Tibial nerve (tissue), 4 donors: ENCODE results near the gene MAPKAPK2. TPM values are rescaled to one million over a fixed set of nuclear protein-coding genes. Genes with fewer than 3 reads are reported as not detected.
A peak's percentile ranks its signal among the peaks of the same experiment; 100 is the strongest.

ENCODE experiments used
- DNase-seq, 2 donors: peaks; one replicate each; pipeline ENCODE4 v3.0.0-alpha.2; 2019; ENCODE audit warnings: low spot score in 2 of 2
- H3K27ac ChIP-seq, 4 donors: fragments of 200-600 bp; sonication (generic) in 3 of 4; one replicate each; pipeline ENCODE4 v1.5.1; 2017 to 2019; ENCODE audit warnings: mild to moderate bottlenecking in 1 of 4
- H3K27me3 ChIP-seq, 2 donors: fragments of 200-600 bp; sonication (generic) in 1 of 2; one replicate each; pipeline versions ENCODE4 v1.5.1 to v1.6.0; 2017 to 2019
- H3K36me3 ChIP-seq, 3 donors: fragments of 200-600 bp; sonication (generic); one replicate each; pipeline ENCODE4 v1.5.1; 2018 to 2019
- H3K4me1 ChIP-seq, 4 donors: fragments of 200-600 bp; sonication (generic) in 3 of 4; one replicate each; pipeline ENCODE4 v1.5.1; 2017 to 2019
- H3K4me3 ChIP-seq, 4 donors: fragments of 200-600 bp; sonication (generic) in 3 of 4; one replicate each; pipeline ENCODE4 v1.5.1; 2017 to 2019; ENCODE audit warnings: mild to moderate bottlenecking in 1 of 4, moderate library complexity in 1 of 4
- H3K9me3 ChIP-seq, 4 donors: fragments of 200-600 bp; sonication (generic) in 3 of 4; one replicate each; pipeline ENCODE4 v1.5.1; 2017 to 2019
- CTCF ChIP-seq, 5 experiments: fragments of 200-600 bp in 3 of 5; fragments of 450-650 bp in 2 of 5; sonication (generic) in 3 of 5; IDR thresholded peaks; one replicate each; pipeline ENCODE4 v1.5.1; 2016 to 2019; ENCODE audit warnings: antibody characterized with exemption in 5 of 5, mild to moderate bottlenecking in 3 of 5, moderate library complexity in 2 of 5
- EP300 ChIP-seq, 2 donors: sonication (generic); formaldehyde crosslinking; IDR thresholded peaks; one replicate each; pipeline ENCODE4 v1.6.1; 2017; ENCODE audit warnings: antibody characterized with exemption in 2 of 2, mild to moderate bottlenecking in 1 of 2
- POLR2A ChIP-seq, 2 donors: fragments of 450-650 bp; IDR thresholded peaks; one replicate each; pipeline ENCODE4 v1.6.1; 2017; ENCODE audit warnings: antibody characterized with exemption in 2 of 2, mild to moderate bottlenecking in 2 of 2, moderate library complexity in 2 of 2
- WGBS, 2 donors: methylation state at CpG; one replicate each; pipeline ENCODE4 v1.1.5; 2018; 5-methylcytosine and 5-hydroxymethylcytosine counted together
- total RNA-seq, 4 donors: library from RNA; depleted of rRNA; stranded (reverse); fragments of >200 nt; gene quantifications; one replicate each; pipeline ENCODE4 v1.1.0, GENCODE V29; 2016

The MAPKAPK2 gene
- total RNA-seq, 4 donors from 2014 or later: 30.6 to 49.5 (median 38.2) TPM

GRCh38 chr1:206702803-206703202 lies 18.1 kb downstream of the MAPKAPK2 start:
- no peak for DNase-seq

GRCh38 chr1:206703661-206704060 lies 19.0 kb downstream of the MAPKAPK2 start:
- WGBS, 2 donors: 64 to 75% methylated on average over 4 of the region's 4 CpGs
- Histone ChIP-seq H3K9me3 (no peaks in the 10 kb centered on the region), H3K4me3 (no peak overlapping the region), H3K36me3 (no peaks in the 10 kb centered on the region), H3K27ac (no peak overlapping the region), H3K27me3 (no peaks in the 10 kb centered on the region), H3K4me1 (peaks cover 0 to 87% (median 61%) of the 10 kb centered on the region in 4 donors)
- TF ChIP-seq CTCF (IDR thresholded peaks at IDR 0.05) (no peak), EP300 (IDR thresholded peaks at IDR 0.05) (no peak), POLR2A (IDR thresholded peaks at IDR 0.05) (no peak)
- DNase-seq: no peak

More at GRCh38 chr1:206702803-206703202, 18.1 kb downstream of the MAPKAPK2 start:
- H3K27me3 ChIP-seq: no peaks in the 10 kb centered on the region
- no peaks in the 10 kb centered on the region for H3K9me3 ChIP-seq
- no peaks in the 10 kb centered on the region for H3K36me3 ChIP-seq
- no peak overlapping the region for H3K4me3 ChIP-seq
- TF ChIP-seq POLR2A (IDR thresholded peaks at IDR 0.05) (no peak), EP300 (IDR thresholded peaks at IDR 0.05) (no peak), CTCF (IDR thresholded peaks at IDR 0.05) (no peak)
- H3K27ac ChIP-seq: no peak overlapping the region
- peaks cover 0 to 84% (median 55%) of the 10 kb centered on the region in 4 donors for H3K4me1 ChIP-seq
- 100% methylated on average over 1 of the region's 1 CpG for WGBS, 2 donors

GRCh38 chr1:206704226-206704625 lies 19.5 kb downstream of the MAPKAPK2 start:
- Histone ChIP-seq H3K27ac (no peak overlapping the region), H3K27me3 (no peaks in the 10 kb centered on the region), H3K4me3 (no peak overlapping the region), H3K4me1 (peaks cover 0 to 87% (median 64%) of the 10 kb centered on the region in 4 donors), H3K9me3 (no peaks in the 10 kb centered on the region), H3K36me3 (no peaks in the 10 kb centered on the region)
- 84% methylated on average over 9 of the region's 9 CpGs for WGBS, 2 donors
- TF ChIP-seq EP300 (IDR thresholded peaks at IDR 0.05): no peak
- no peak for DNase-seq

- Histone ChIP-seq H3K27ac (no peak overlapping the region), H3K4me3 (no peak overlapping the region), H3K27me3 (no peaks in the 10 kb centered on the region), H3K36me3 (no peaks in the 10 kb centered on the region), H3K4me1 (peaks cover 0 to 88% (median 67%) of the 10 kb centered on the region in 4 donors), H3K9me3 (no peaks in the 10 kb centered on the region)
- TF ChIP-seq POLR2A (IDR thresholded peaks at IDR 0.05): no peak
- TF ChIP-seq CTCF (IDR thresholded peaks at IDR 0.05): no peak
- no peak for TF ChIP-seq EP300 (IDR thresholded peaks at IDR 0.05)
- WGBS, 2 donors: 55 to 67% methylated on average over 4 of the region's 4 CpGs
- DNase-seq: no peak
Observed at GRCh38 chr1:206705191-206705590, 20.5 kb downstream of the MAPKAPK2 start.

GRCh38 chr1:206705726-206706297 lies 21.1 kb downstream of the MAPKAPK2 start:
- Histone ChIP-seq H3K27me3 (no peaks in the 10 kb centered on the region), H3K27ac (peak overlapping the region in 2 of 4 donors; percentile 28 to 58), H3K4me3 (no peak overlapping the region), H3K36me3 (no peaks in the 10 kb centered on the region), H3K4me1 (peaks cover 0 to 87% (median 63%) of the 10 kb centered on the region in 4 donors), H3K9me3 (no peaks in the 10 kb centered on the region)
- DNase-seq: no peak
- WGBS, 2 donors: 52 to 71% methylated on average over 8 of the region's 8 CpGs
- no peak for TF ChIP-seq CTCF (IDR thresholded peaks at IDR 0.05)
- no peak for TF ChIP-seq POLR2A (IDR thresholded peaks at IDR 0.05)
- TF ChIP-seq EP300 (IDR thresholded peaks at IDR 0.05): no peak
